ENCODE measurements around the gene ZC3H10. TPM values are rescaled to one million over a fixed set of nuclear protein-coding genes. Genes with fewer than 3 reads are reported as not detected.

The ZC3H10 gene
- total and polyA plus RNA-seq, 2 of the 8 experiments (the other 6 are each of a cell fraction or from before 2014, with no cell fraction given): 4.0 to 11.2 TPM

DNA sequence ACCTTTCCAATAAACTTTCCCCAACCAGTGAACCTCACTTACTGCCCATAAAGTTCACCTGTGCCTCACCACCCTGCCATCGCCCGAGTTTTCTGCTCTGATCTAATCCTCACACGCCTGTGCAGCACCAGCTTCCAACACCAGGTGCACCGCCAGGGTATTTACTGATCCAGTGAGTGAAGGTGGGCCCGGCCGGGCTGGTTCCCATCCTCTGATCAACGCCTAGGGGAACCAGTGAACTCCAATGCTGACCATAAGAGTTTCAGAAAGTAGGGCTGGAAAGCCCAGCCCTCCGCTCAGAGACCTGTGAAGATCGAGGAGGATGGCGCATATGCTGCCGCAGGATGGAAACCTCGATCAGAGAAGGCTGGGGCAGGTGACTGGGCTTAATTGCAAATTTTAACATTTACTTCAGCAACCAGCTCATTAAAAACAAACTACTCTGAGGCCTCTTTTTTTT, 33.6 kb downstream of the ZC3H10 start (continued):
- TF ChIP-seq, protein P1, sequence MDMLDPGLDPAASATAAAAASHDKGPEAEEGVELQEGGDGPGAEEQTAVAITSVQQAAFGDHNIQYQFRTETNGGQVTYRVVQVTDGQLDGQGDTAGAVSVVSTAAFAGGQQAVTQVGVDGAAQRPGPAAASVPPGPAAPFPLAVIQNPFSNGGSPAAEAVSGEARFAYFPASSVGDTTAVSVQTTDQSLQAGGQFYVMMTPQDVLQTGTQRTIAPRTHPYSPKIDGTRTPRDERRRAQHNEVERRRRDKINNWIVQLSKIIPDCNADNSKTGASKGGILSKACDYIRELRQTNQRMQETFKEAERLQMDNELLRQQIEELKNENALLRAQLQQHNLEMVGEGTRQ (IDR thresholded peaks at IDR 0.05; ENCODE audit: low read length): no peak
- TF ChIP-seq TAF7 (optimal IDR thresholded peaks at IDR 0.05; ENCODE audit: borderline replicate concordance, low read depth, low read length) (peak; percentile 32), CBX5 (IDR thresholded peaks at IDR 0.05; ENCODE audit: low read depth, low read length) (no peak), EP300 (IDR thresholded peaks at IDR 0.05; ENCODE audit: borderline replicate concordance in 1 of 2, low read depth in 2 of 2, low read length in 2 of 2) (no peak), ASH2L (IDR thresholded peaks at IDR 0.05; ENCODE audit: low read length) (no peak), SIX5 (IDR thresholded peaks at IDR 0.05; ENCODE audit: low read depth, low read length) (no peak), GABPA (IDR thresholded peaks at IDR 0.05; ENCODE audit: borderline replicate concordance, insufficient read depth, low read length) (no peak), CEBPB (IDR thresholded peaks at IDR 0.05; ENCODE audit: low read depth, low read length) (no peak), SIRT6 (IDR thresholded peaks at IDR 0.05; ENCODE audit: low read length) (no peak), YY1 (IDR thresholded peaks at IDR 0.05; ENCODE audit: low read depth, low read length) (no peak), SUZ12 (IDR thresholded peaks at IDR 0.05; ENCODE audit: low read length) (no peak)
- TF ChIP-seq, protein P2, sequence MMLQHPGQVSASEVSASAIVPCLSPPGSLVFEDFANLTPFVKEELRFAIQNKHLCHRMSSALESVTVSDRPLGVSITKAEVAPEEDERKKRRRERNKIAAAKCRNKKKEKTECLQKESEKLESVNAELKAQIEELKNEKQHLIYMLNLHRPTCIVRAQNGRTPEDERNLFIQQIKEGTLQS (IDR thresholded peaks at IDR 0.05; ENCODE audit: insufficient read depth, low read depth, low read length): no peak

All from H1 (cell line).